Adrenal gland (tissue), 5 donors: ENCODE measurements around the gene ZNF132.

Source experiments
- POLR2A ChIP-seq, 2 donors: fragments of 450-650 bp; IDR thresholded peaks; one replicate each; pipeline ENCODE4 v1.6.1; 2017; ENCODE audit warnings: antibody characterized with exemption in 2 of 2, mild to moderate bottlenecking in 2 of 2, moderate library complexity in 1 of 2
- TF ChIP-seq, protein P1 (sequence below), 6 experiments: fragments of 450-650 bp in 4 of 6; fragments of 200-600 bp in 2 of 6; sonication (generic) in 1 of 6; IDR thresholded peaks; 1 replicate in 5 of 6; 2 replicates in 1 of 6; pipeline versions ENCODE4 v1.5.1 to v1.8.0; 2016 to 2021; ENCODE audit warnings: antibody characterized with exemption in 6 of 6, mild to moderate bottlenecking in 2 of 6, moderate library complexity in 1 of 6
- donor health status: DM: no; HTN: no; CAD: no.

DNA sequence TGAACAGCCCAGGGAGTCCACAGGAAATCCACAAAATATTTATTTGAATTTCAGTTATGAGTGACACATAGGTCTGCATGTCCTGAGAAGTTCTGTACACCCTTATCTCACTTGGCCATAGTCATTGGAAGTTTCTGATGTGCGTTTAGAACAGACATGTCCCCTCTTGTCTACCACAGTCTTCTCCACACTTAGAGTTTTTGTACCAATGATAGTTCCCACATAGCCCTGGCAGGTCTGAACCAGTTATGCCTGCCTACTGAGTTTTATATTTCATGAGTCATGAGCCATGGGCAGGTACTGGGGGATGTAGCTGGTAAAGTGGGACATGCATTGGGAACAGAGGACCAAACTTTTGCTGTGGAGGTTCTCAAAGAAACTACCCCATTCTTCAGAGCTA is 11.3 kb downstream of the ZNF132 start:
- TF ChIP-seq, protein P1, sequence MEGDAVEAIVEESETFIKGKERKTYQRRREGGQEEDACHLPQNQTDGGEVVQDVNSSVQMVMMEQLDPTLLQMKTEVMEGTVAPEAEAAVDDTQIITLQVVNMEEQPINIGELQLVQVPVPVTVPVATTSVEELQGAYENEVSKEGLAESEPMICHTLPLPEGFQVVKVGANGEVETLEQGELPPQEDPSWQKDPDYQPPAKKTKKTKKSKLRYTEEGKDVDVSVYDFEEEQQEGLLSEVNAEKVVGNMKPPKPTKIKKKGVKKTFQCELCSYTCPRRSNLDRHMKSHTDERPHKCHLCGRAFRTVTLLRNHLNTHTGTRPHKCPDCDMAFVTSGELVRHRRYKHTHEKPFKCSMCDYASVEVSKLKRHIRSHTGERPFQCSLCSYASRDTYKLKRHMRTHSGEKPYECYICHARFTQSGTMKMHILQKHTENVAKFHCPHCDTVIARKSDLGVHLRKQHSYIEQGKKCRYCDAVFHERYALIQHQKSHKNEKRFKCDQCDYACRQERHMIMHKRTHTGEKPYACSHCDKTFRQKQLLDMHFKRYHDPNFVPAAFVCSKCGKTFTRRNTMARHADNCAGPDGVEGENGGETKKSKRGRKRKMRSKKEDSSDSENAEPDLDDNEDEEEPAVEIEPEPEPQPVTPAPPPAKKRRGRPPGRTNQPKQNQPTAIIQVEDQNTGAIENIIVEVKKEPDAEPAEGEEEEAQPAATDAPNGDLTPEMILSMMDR (IDR thresholded peaks at IDR 0.05), result no peak
- TF ChIP-seq POLR2A (IDR thresholded peaks at IDR 0.05), result no peak
